Mucosa of stomach (tissue), 1 donor: ENCODE measurements around the gene DLAT.
"Not testable (repeated sequence)": the region's sequence is repeated elsewhere in the genome, so short reads cannot be mapped to it uniquely, and the experiment has no call there.

ENCODE experiments used
- H3K27me3 ChIP-seq: one replicate; pipeline ENCODE4 v1.7.0; 2013; ENCODE audit warnings: mild to moderate bottlenecking, low read length; ENCODE audit not compliant: control insufficient read depth, insufficient read depth
- H3K36me3 ChIP-seq: one replicate; pipeline ENCODE4 v1.7.0; 2013; ENCODE audit warnings: low read length; ENCODE audit not compliant: control insufficient read depth, insufficient read depth
- H3K4me1 ChIP-seq: one replicate; pipeline ENCODE4 v1.7.0; 2013; ENCODE audit warnings: mild to moderate bottlenecking, low read length; ENCODE audit not compliant: control insufficient read depth, insufficient read depth
- H3K4me3 ChIP-seq: one replicate; pipeline ENCODE4 v1.7.0; 2013; ENCODE audit warnings: low read length
- H3K9ac ChIP-seq: one replicate; pipeline ENCODE4 v1.7.0; 2013; ENCODE audit warnings: mild to moderate bottlenecking, low read length, moderate library complexity
- H3K9me3 ChIP-seq: one replicate; pipeline ENCODE4 v1.7.0; 2013; ENCODE audit warnings: mild to moderate bottlenecking, low read length, moderate library complexity; ENCODE audit not compliant: control insufficient read depth
- donor health status: Pancreatic carcinoma.

DLAT gene

GRCh38 chr11:111986589-111986988 lies 38.6 kb upstream of the DLAT start:
- H3K9me3 ChIP-seq: no peaks in the 10 kb centered on the region
- no peak overlapping the region for H3K9ac ChIP-seq
- H3K4me3 ChIP-seq: no peak overlapping the region
- peaks cover 15% of the 10 kb centered on the region for H3K4me1 ChIP-seq
- H3K27me3 ChIP-seq: no peaks in the 10 kb centered on the region
- no peaks in the 10 kb centered on the region for H3K36me3 ChIP-seq

- Histone ChIP-seq H3K36me3 (peaks cover 17% of the 10 kb centered on the region), H3K27me3 (no peaks in the 10 kb centered on the region), H3K9me3 (no peaks in the 10 kb centered on the region), H3K9ac (no peak overlapping the region), H3K4me3 (no peak overlapping the region), H3K4me1 (peaks cover 6% of the 10 kb centered on the region)
Measured at GRCh38 chr11:111990381-111990780, 34.8 kb upstream of the DLAT start.

- peaks cover 18% of the 10 kb centered on the region for H3K36me3 ChIP-seq
- H3K9me3 ChIP-seq: no peaks in the 10 kb centered on the region
- no peaks in the 10 kb centered on the region for H3K4me1 ChIP-seq
- H3K27me3 ChIP-seq: no peaks in the 10 kb centered on the region
- no peak overlapping the region for H3K9ac ChIP-seq
- no peak overlapping the region for H3K4me3 ChIP-seq
Measured at GRCh38 chr11:111992206-111992855, 32.9 kb upstream of the DLAT start.

GRCh38 chr11:111996129-111996528 lies 29.1 kb upstream of the DLAT start:
- Histone ChIP-seq H3K9me3 (no peaks in the 10 kb centered on the region), H3K4me3 (no peak overlapping the region), H3K27me3 (no peaks in the 10 kb centered on the region), H3K9ac (no peak overlapping the region), H3K4me1 (no peaks in the 10 kb centered on the region), H3K36me3 (peaks cover 18% of the 10 kb centered on the region)

GRCh38 chr11:111996669-111997068 lies 28.5 kb upstream of the DLAT start:
- not testable (repeated sequence) for H3K4me1 ChIP-seq, H3K9ac ChIP-seq, H3K4me3 ChIP-seq, H3K9me3 ChIP-seq, H3K27me3 ChIP-seq
- peaks cover 18% of the 10 kb centered on the region for H3K36me3 ChIP-seq

GRCh38 chr11:111999111-111999510 lies 26.1 kb upstream of the DLAT start:
- no peaks in the 10 kb centered on the region for H3K27me3 ChIP-seq
- H3K36me3 ChIP-seq: peaks cover 8% of the 10 kb centered on the region
- H3K9ac ChIP-seq: no peak overlapping the region
- no peaks in the 10 kb centered on the region for H3K4me1 ChIP-seq
- H3K9me3 ChIP-seq: no peaks in the 10 kb centered on the region
- no peak overlapping the region for H3K4me3 ChIP-seq

- Histone ChIP-seq H3K4me1 (no peaks in the 10 kb centered on the region), H3K36me3 (no peaks in the 10 kb centered on the region), H3K9ac (no peak overlapping the region), H3K9me3 (no peaks in the 10 kb centered on the region), H3K27me3 (no peaks in the 10 kb centered on the region), H3K4me3 (no peak overlapping the region)
Measured at GRCh38 chr11:112000703-112001102, 24.5 kb upstream of the DLAT start.

GRCh38 chr11:112002491-112003216 lies 22.6 kb upstream of the DLAT start:
- H3K9me3 ChIP-seq: no peaks in the 10 kb centered on the region
- H3K36me3 ChIP-seq: no peaks in the 10 kb centered on the region
- no peak overlapping the region for H3K9ac ChIP-seq
- H3K4me1 ChIP-seq: peaks cover 7% of the 10 kb centered on the region
- H3K4me3 ChIP-seq: no peak overlapping the region
- no peaks in the 10 kb centered on the region for H3K27me3 ChIP-seq

- no peak overlapping the region for H3K9ac ChIP-seq
- H3K9me3 ChIP-seq: no peaks in the 10 kb centered on the region
- H3K36me3 ChIP-seq: no peaks in the 10 kb centered on the region
- no peaks in the 10 kb centered on the region for H3K27me3 ChIP-seq
- H3K4me1 ChIP-seq: peaks cover 7% of the 10 kb centered on the region
- H3K4me3 ChIP-seq: no peak overlapping the region
Measured at GRCh38 chr11:112004389-112004788, 20.8 kb upstream of the DLAT start.

- no peaks in the 10 kb centered on the region for H3K36me3 ChIP-seq
- H3K4me3 ChIP-seq: no peak overlapping the region
- H3K9me3 ChIP-seq: no peaks in the 10 kb centered on the region
- no peak overlapping the region for H3K9ac ChIP-seq
- H3K4me1 ChIP-seq: peaks cover 7% of the 10 kb centered on the region
- H3K27me3 ChIP-seq: no peaks in the 10 kb centered on the region
Measured at GRCh38 chr11:112005422-112006094, 19.6 kb upstream of the DLAT start.

GRCh38 chr11:112006095-112006441 lies 19.1 kb upstream of the DLAT start:
- H3K9ac ChIP-seq, H3K36me3 ChIP-seq, H3K4me1 ChIP-seq, H3K9me3 ChIP-seq, H3K27me3 ChIP-seq, H3K4me3 ChIP-seq: not testable (repeated sequence)

GRCh38 chr11:112011451-112011850 lies 13.8 kb upstream of the DLAT start:
- H3K27me3 ChIP-seq, H3K4me3 ChIP-seq, H3K9me3 ChIP-seq, H3K9ac ChIP-seq, H3K36me3 ChIP-seq: not testable (repeated sequence)
- peaks cover 16% of the 10 kb centered on the region for H3K4me1 ChIP-seq
